ENCODE measurements around the gene NAT8. TPM values are rescaled to one million over a fixed set of nuclear protein-coding genes. Genes with fewer than 3 reads are reported as not detected.

The NAT8 gene
- total RNA-seq = not detected

DNA sequence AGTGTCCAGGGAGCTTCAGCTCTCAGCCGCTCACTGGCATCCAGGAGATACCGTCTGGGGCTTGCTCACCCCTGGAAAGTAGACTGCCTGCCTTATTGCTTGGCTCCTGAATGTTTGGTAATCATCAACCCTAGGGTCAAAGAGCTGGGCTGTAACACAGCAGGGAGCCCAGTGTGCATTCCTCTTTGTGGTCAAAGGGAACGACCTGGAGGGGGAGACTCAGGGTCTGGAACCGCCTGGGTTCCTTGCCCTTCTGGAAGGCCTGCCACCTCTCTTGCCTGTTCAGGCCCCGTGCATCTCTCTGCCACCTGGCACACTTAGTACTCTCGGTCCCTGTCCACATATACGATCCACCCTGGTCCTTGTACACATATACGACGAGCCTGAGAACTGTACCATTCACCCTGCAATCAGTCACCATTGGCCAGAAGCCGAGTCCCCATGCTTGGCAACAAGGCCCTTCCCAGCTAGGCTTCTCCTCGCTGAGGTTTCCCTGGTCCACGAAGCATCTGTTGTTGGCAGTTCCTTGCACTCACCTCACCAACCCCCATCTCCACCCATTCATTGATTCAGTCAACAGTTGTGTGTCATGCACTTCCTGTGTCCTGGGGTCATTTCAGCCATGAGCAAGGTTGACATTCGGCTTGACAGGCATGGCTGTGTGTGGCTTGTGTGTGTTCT is at the start of gene NAT8:
NAT8 (minus strand) TSS at position 85 of the 681 bp plus-strand sequence. CDS start 794 bp downstream, outside the sequence.

Other genes with a start within 250 kb of the NAT8 start
- 10 to 100 TPM; 23.1 to 33.0 TPM for gene TPRKB, start 94.9 kb upstream of the NAT8 start, total RNA-seq
- gene DUSP11, start 137.7 kb upstream of the NAT8 start, total RNA-seq = 10 to 100 TPM; 20.0 to 24.3 TPM
- not detected for gene C2orf78, start 141.8 kb upstream of the NAT8 start, total RNA-seq
- 10 to 100 TPM; 31.0 to 41.3 TPM for gene STAMBP, start 186.5 kb upstream of the NAT8 start, total RNA-seq

Measured in melanocyte of skin (primary cell).